DND-41 (cell line): ENCODE data around the gene AKAIN1.
A peak's percentile ranks its signal among the peaks of the same experiment; 100 is the strongest.

Experiments
- ATAC-seq: fragments of 200-7000 bp; cut with Tn5 transposase; 3 replicates; pipeline ENCODE4 v1.9.1; 2021; ENCODE audit warnings: low read depth; ENCODE audit not compliant: insufficient read depth
- DNase-seq: peaks from one replicate; pipeline ENCODE4 v3.0.0-alpha.2; 2020
- H2AFZ ChIP-seq: 2 replicates; pipeline ENCODE4 v1.6.0; 2012; ENCODE audit warnings: low read depth, low read length
- H3K27ac ChIP-seq: 2 replicates; pipeline ENCODE4 v1.5.1; 2012; ENCODE audit warnings: low read length, inconsistent platforms
- H3K27me3 ChIP-seq: fragments of 200-600 bp; sonication (generic); 2 replicates; pipeline ENCODE4 v1.6.0; 2012; ENCODE audit warnings: low read length, mild to moderate bottlenecking, inconsistent platforms; ENCODE audit not compliant: insufficient read depth, poor library complexity
- H3K36me3 ChIP-seq: 2 replicates; pipeline ENCODE4 v1.5.1; 2012; ENCODE audit warnings: low read length, inconsistent platforms; ENCODE audit not compliant: insufficient read depth
- H3K4me1 ChIP-seq: 2 replicates; pipeline ENCODE4 v1.5.1; 2012; ENCODE audit warnings: mild to moderate bottlenecking, low read length; ENCODE audit not compliant: insufficient read depth
- H3K4me2 ChIP-seq: 2 replicates; pipeline ENCODE4 v1.6.0; 2012; ENCODE audit warnings: mild to moderate bottlenecking, moderate library complexity, low read length, inconsistent platforms; ENCODE audit not compliant: insufficient read depth
- H3K4me3 ChIP-seq, 2 experiments: fragments of 200-600 bp in 1 of 2; shearing (Covaris generic) in 1 of 2; 2 replicates each; pipeline ENCODE4 v1.5.1; 2012 to 2016; ENCODE audit warnings: inconsistent platforms in 2 of 2, low read length in 2 of 2, mild to moderate bottlenecking in 2 of 2, low read depth in 1 of 2, moderate library complexity in 1 of 2
- H3K79me2 ChIP-seq: 2 replicates; pipeline ENCODE4 v1.6.0; 2012; ENCODE audit warnings: low read length, inconsistent platforms; ENCODE audit not compliant: insufficient read depth
- H3K9ac ChIP-seq: 2 replicates; pipeline ENCODE4 v1.6.0; 2012; ENCODE audit warnings: low read depth, mild to moderate bottlenecking, inconsistent platforms, low read length, moderate library complexity
- H3K9me3 ChIP-seq: 2 replicates; pipeline ENCODE4 v1.5.1; 2012; ENCODE audit warnings: low read length, moderate library complexity, mild to moderate bottlenecking, inconsistent platforms; ENCODE audit not compliant: insufficient read depth, severe bottlenecking
- H4K20me1 ChIP-seq: 2 replicates; pipeline ENCODE4 v1.6.0; 2012; ENCODE audit warnings: low read length; ENCODE audit not compliant: insufficient read depth
- CTCF ChIP-seq: IDR thresholded peaks from 2 replicates; pipeline ENCODE4 v1.5.1; 2012; ENCODE audit warnings: borderline replicate concordance, low read length, moderate library complexity, mild to moderate bottlenecking; ENCODE audit not compliant: poor library complexity, severe bottlenecking; ENCODE audit errors: extremely low read depth
- EZH2 ChIP-seq: IDR thresholded peaks from 3 replicates; pipeline ENCODE4 v1.6.1; 2012; ENCODE audit warnings: borderline replicate concordance, low read depth, mild to moderate bottlenecking, moderate library complexity, low read length, inconsistent platforms; ENCODE audit not compliant: severe bottlenecking

AKAIN1 gene

DNA sequence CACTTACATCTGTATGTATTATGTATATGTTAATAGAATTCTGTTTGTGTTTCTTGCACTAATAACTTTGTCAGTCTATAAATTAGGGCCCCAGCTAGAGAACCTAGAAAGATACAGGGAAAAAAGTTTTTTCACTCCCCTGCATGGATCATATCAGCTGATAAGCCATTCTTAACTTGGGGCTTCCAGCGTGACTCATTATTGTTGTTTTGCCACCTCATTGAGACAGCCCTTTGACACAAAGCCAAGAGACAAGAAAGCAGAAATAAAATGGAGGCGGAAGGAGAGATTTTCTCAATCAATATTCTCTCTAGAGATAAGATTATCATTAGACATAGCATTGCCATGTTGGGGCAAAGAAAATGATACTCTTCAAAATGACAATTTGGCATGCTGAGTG is 93.4 kb downstream of the AKAIN1 start:
- Histone ChIP-seq H3K4me2 (no peak overlapping the region), H3K4me3 (no peak overlapping the region), H3K4me1 (no peaks in the 10 kb centered on the region)

GRCh38 chr18:5103286-5103685 is 93.8 kb downstream of the AKAIN1 start:
- no peaks in the 10 kb centered on the region for H3K36me3 ChIP-seq
- no peak overlapping the region for H3K4me3 ChIP-seq
- no peak overlapping the region for H3K9ac ChIP-seq
- DNase-seq, result no peak
- no peaks in the 10 kb centered on the region for H3K9me3 ChIP-seq
- H2AFZ ChIP-seq, result no peak overlapping the region
- no peak overlapping the region for H3K4me2 ChIP-seq
- TF ChIP-seq CTCF (peak; percentile 50), EZH2 (no peak)
- ATAC-seq, result 0 out of 3 replicates have a peak, but pooled peaks have one; percentile 45
- no peak overlapping the region for H3K27ac ChIP-seq
- H4K20me1 ChIP-seq, result no peaks in the 10 kb centered on the region
- no peaks in the 10 kb centered on the region for H3K4me1 ChIP-seq
- H3K27me3 ChIP-seq, result no peaks in the 10 kb centered on the region
- no peaks in the 10 kb centered on the region for H3K79me2 ChIP-seq

More for the DNA sequence above, 93.4 kb downstream of the AKAIN1 start:
- Histone ChIP-seq H3K36me3 (no peaks in the 10 kb centered on the region), H3K79me2 (no peaks in the 10 kb centered on the region), H3K27me3 (no peaks in the 10 kb centered on the region), H2AFZ (no peak overlapping the region), H3K9me3 (no peaks in the 10 kb centered on the region), H4K20me1 (no peaks in the 10 kb centered on the region), H3K9ac (no peak overlapping the region), H3K27ac (no peak overlapping the region)
- TF ChIP-seq EZH2 (no peak), CTCF (no peak)
- DNase-seq, result no peak
- ATAC-seq, result no peak

- H3K27me3 ChIP-seq, result no peaks in the 10 kb centered on the region
- no peak overlapping the region for H3K4me2 ChIP-seq
- DNase-seq (no peak), ATAC-seq (no peak)
- H3K27ac ChIP-seq, result no peak overlapping the region
- no peak overlapping the region for H2AFZ ChIP-seq
- peaks cover 2% of the 10 kb centered on the region for H3K9me3 ChIP-seq
- no peaks in the 10 kb centered on the region for H3K4me1 ChIP-seq
- no peaks in the 10 kb centered on the region for H3K79me2 ChIP-seq
- no peaks in the 10 kb centered on the region for H4K20me1 ChIP-seq
- no peaks in the 10 kb centered on the region for H3K36me3 ChIP-seq
- H3K9ac ChIP-seq, result no peak overlapping the region
- no peak for TF ChIP-seq CTCF
- TF ChIP-seq EZH2, result no peak
- no peak overlapping the region for H3K4me3 ChIP-seq
Observed at GRCh38 chr18:5097116-5097703, 99.8 kb downstream of the AKAIN1 start.

DNA sequence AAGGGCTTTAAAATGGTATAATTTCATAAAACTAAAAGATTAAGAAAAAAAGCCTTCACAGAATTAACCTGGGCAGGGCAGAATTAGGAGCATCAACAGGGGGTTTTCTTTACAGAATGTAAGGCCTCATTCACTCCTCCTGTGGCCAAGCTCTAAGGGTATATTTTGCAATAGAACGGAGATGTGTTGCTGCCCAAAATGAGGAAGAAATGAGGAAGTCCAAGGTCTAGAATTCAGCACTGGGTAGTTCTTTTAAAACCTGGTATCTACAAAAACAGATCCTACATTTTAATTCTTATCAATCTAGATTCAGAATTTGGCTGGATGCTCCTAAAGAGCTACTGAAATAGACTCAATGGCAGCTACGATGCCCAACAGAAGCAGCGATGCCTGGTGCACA is 101.8 kb downstream of the AKAIN1 start:
- Histone ChIP-seq H3K36me3 (no peaks in the 10 kb centered on the region), H4K20me1 (no peaks in the 10 kb centered on the region), H3K79me2 (no peaks in the 10 kb centered on the region), H2AFZ (no peak overlapping the region), H3K4me1 (no peaks in the 10 kb centered on the region), H3K4me2 (no peak overlapping the region), H3K27me3 (no peaks in the 10 kb centered on the region), H3K27ac (no peak overlapping the region), H3K4me3 (no peak overlapping the region), H3K9ac (no peak overlapping the region), H3K9me3 (peaks cover 2% of the 10 kb centered on the region)
- DNase-seq (no peak), ATAC-seq (no peak)
- TF ChIP-seq EZH2, result no peak
- no peak for TF ChIP-seq CTCF
